ENCODE measurements around the gene TMEM63B. TPM values are rescaled to one million over a fixed set of nuclear protein-coding genes. Genes with fewer than 3 reads are reported as not detected.

The TMEM63B gene
- total and polyA plus RNA-seq, 2 of the 8 experiments (the other 6 are each of a cell fraction or from before 2014, with no cell fraction given) = 61.1 to 96.8 TPM

GRCh38 chr6:44097782-44098317 is 29.5 kb upstream of the TMEM63B start:
- no peaks in the 10 kb centered on the region for H3K79me2 ChIP-seq (ENCODE audit: control insufficient read depth in 1 of 2, insufficient read depth in 2 of 2, low read length in 2 of 2)
- no peak overlapping the region for H2BK12ac ChIP-seq (ENCODE audit: low read depth, low read length)
- no peak overlapping the region for H4K91ac ChIP-seq (replicated peaks; ENCODE audit: insufficient read length, low read length)
- no peak overlapping the region for H3K27ac ChIP-seq (ENCODE audit: low read depth, low read length)
- ChIA-PET CTCF (ENCODE audit: partially characterized antibody) (interaction anchor here (0.7 to 10.8 kb wide), 24 partner anchors 8 to 244 kb away, joined by 3 to 255 read pairs (median 4); no protein-coding TSS in a partner anchor), POLR2A (ENCODE audit: partially characterized antibody) (interaction anchor here (0.6 to 2.7 kb wide), 6 partner anchors 9 to 149 kb away, joined by 3 to 18 read pairs (median 5); partner anchors contain the start of gene HSP90AB1)
- no peak overlapping the region for H3K4me3 ChIP-seq (ENCODE audit: extremely low read depth in 1 of 4, insufficient read depth in 2 of 4, low read depth in 3 of 4, low read length in 4 of 4)
- H3K23ac ChIP-seq (ENCODE audit: insufficient read length) = no peak overlapping the region
- H2BK5ac ChIP-seq (ENCODE audit: low read depth, low read length) = no peak overlapping the region
- no peak overlapping the region for H3K9ac ChIP-seq (replicated peaks in 1 of 4; ENCODE audit: extremely low read depth in 1 of 4, low read depth in 3 of 4, low read length in 3 of 4)
- H3K4me1 ChIP-seq (replicated peaks in 1 of 4; ENCODE audit: control insufficient read depth in 3 of 4, insufficient read depth in 4 of 4, low read length in 3 of 4) = peaks cover 0 to 5% (median 0%) of the 10 kb centered on the region in 4 experiments; a peak in 1 of 7 replicates
- H3K56ac ChIP-seq (replicated peaks; ENCODE audit: insufficient read length, low read depth, low read length) = no peak overlapping the region
- 75% methylated on average over 2 of the region's 2 CpGs; no CpG with 5 or more reads in 1 of the 2 experiments for WGBS, 2 experiments (ENCODE audit: extremely low coverage in 1 of 2, insufficient coverage in 1 of 2, insufficient read length in 1 of 2, insufficient replicate concordance in 2 of 2, low coverage in 1 of 2, low lambda C conversion rate in 2 of 2, missing lambda C conversion rate in 1 of 2)
- no peak overlapping the region for H2BK120ac ChIP-seq (replicated peaks; ENCODE audit: low read depth, low read length)
- no peak overlapping the region for H4K8ac ChIP-seq (ENCODE audit: extremely low read depth, insufficient read depth, low read length)
- H3K27me3 ChIP-seq (replicated peaks in 1 of 4; ENCODE audit: control insufficient read depth in 3 of 4, extremely low read depth in 1 of 4, insufficient read depth in 3 of 4, low read length in 3 of 4) = no peaks in the 10 kb centered on the region
- H3K4me2 ChIP-seq (ENCODE audit: insufficient read depth in 1 of 2, low read depth in 2 of 2, low read length in 2 of 2) = no peak overlapping the region
- DNase-seq (ENCODE audit: low read depth in 1 of 2, low spot score in 2 of 2) = no peak
- H3K14ac ChIP-seq (ENCODE audit: insufficient read length) = no peak overlapping the region
- no peak for TF ChIP-seq ATF3 (IDR thresholded peaks at IDR 0.05; ENCODE audit: insufficient read depth, low read depth, low read length)
- H4K5ac ChIP-seq (ENCODE audit: insufficient read length, low read depth, low read length) = no peak overlapping the region
- FAIRE-seq = no peak
- no peak overlapping the region for H3K18ac ChIP-seq (ENCODE audit: extremely low read depth, low read length)
- no peak overlapping the region for H2BK20ac ChIP-seq (ENCODE audit: low read length)
- no peaks in the 10 kb centered on the region; the same call in none of the 2 replicates for H3K79me1 ChIP-seq (ENCODE audit: low read depth, low read length)
- H3K23me2 ChIP-seq (ENCODE audit: low read depth, low read length) = no peaks in the 10 kb centered on the region
- H3K36me3 ChIP-seq (ENCODE audit: control insufficient read depth in 2 of 4, insufficient read depth in 4 of 4, low read length in 3 of 4) = peaks cover 0 to 15% (median 0%) of the 10 kb centered on the region in 4 experiments; a peak in 3 of 8 replicates
- H3K9me3 ChIP-seq (ENCODE audit: insufficient read depth in 2 of 2, low read depth in 1 of 2, low read length in 1 of 2) = no peaks in the 10 kb centered on the region
- no peak overlapping the region for H2BK15ac ChIP-seq (ENCODE audit: low read length)
- H4K20me1 ChIP-seq (replicated peaks in 1 of 2; ENCODE audit: control insufficient read depth in 1 of 2, insufficient read depth in 2 of 2, low read length in 2 of 2) = peaks cover 9 to 25% of the 10 kb centered on the region in 2 experiments
- H3K4ac ChIP-seq (replicated peaks; ENCODE audit: insufficient read length, low read depth, low read length) = no peak overlapping the region
- no peak overlapping the region for H2AK5ac ChIP-seq (ENCODE audit: low read depth, low read length)
- H2AFZ ChIP-seq (ENCODE audit: low read length) = no peak overlapping the region

Measured in H1 (cell line).